CD4-positive, alpha-beta T cell treated with Interleukin-2 at 100 ng/mL for 4 hours (primary cell): ENCODE data around the gene PICK1.
"Not testable (repeated sequence)": the region's sequence is repeated elsewhere in the genome, so short reads cannot be mapped to it uniquely, and the experiment has no call there.

Experiments
- DNase-seq: peaks from one replicate; pipeline ENCODE4 v3.0.0-alpha.2; 2020; ENCODE audit warnings: low spot score

Gene PICK1

DNA sequence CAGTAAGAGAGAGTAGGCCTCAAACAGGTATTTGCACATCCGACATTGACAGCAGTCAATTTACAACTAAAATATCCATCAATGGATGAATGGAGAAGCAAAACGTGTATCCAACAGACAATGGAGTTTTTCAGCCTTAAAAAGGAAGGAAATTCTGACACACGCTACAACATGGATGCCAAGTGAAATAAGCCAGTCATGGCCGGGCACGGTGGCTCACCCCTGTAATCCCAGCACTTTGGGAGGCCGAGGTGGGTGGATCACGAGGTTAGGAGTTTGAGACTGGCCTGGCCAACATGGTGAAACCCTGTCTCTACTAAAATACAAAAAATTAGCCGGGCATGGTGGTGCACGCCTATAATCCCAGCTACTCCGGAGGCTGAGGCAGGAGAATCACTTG, 60.4 kb downstream of the PICK1 start:
- not testable (repeated sequence) for DNase-seq

DNA sequence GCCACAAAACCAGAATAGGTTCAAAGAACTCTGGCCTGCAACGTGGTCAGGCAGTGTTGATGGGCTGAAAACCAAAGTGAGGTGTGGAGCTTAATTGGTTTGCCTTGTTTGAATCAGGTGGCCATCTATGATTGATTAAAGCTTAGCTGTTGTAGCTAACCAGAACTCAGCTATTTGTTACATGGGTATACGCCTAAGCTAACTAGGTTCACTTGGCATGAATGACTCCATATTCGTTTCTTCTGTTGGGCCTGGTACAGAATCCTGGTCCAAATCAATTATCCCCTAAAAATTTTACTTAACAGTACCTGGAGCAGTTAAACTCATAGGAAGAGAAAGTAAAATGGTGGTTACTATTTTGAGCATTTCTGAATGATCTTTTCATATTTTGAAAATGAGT, 61.0 kb downstream of the PICK1 start:
- DNase-seq, result no peak

DNA sequence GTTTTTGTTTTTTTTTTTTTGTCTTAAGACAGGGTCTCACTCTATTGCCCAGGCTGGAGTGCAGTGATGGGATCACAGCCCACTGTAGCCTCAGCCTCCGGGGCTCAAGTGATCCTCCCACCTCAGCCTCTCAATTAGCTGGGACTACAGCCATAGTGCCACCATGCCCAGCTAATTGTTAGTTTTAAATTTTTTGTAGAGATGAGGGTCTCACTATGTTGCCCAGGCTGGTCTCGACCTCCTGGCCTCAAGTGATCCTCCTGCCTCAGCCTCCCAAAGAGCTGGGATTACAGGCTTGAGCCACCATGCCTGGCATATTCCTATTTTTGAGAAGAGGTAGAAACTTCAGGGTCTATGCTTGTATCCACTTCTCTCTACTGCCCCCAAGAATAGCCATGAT, 61.5 kb downstream of the PICK1 start:
- not testable (repeated sequence) for DNase-seq

DNA sequence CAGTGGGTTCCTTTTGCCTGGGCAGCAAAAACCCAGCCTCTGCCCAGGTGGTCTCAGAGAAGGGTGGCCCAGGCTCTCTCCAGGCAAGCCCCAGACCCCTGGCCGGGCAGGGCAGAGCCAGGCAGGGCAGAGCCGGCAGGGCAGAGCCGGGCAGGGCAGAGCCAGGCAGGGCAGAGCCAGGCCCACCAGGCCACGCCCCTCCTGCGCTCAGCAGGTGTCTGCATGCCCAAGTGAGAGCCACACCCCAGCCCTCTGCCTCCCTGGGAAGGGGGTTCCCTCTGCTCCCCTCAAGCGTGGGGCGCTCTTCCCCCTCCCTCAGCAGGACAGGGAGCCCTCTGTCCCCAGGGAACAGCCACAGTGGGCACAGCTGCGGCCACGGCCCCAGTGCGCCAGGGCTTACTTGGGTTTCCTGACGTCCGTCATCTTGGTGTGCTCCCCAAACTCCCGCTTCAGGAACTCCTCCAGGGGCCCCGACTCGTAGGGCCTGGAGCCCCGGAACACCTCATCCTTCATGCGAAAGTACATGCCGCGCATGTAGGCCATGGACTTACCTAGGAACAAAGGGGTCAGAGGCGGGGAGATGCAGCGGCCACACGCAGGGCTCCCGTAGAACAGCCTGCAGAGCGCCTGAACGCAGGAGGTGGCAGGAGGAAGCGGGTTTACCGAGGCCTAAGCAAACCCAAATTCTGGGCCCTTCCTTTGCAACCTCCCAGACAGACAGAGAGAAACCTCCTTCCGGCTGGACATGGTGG, 63.3 kb downstream of the PICK1 start:
- DNase-seq, result no peak

DNA sequence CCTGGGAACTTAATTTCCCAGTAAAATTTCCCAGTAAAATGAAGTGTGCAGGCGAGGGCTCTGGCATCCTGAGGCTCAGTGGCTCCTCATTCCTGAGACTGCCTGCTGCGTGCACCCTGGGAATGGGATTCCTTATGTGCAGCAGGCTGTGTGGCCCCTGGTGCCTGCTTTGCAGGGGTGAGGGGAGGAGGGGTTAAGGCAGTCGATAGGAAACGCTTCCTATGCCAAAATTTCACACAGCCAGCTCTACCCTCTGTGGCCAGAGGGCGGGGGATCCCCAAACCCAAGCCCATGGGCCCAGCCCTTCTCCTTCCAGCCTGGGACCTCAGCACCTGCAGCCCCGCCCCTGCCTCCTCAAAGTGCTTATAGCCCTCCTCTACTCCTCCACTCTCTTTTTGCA, 65.4 kb downstream of the PICK1 start:
- no peak for DNase-seq

DNA sequence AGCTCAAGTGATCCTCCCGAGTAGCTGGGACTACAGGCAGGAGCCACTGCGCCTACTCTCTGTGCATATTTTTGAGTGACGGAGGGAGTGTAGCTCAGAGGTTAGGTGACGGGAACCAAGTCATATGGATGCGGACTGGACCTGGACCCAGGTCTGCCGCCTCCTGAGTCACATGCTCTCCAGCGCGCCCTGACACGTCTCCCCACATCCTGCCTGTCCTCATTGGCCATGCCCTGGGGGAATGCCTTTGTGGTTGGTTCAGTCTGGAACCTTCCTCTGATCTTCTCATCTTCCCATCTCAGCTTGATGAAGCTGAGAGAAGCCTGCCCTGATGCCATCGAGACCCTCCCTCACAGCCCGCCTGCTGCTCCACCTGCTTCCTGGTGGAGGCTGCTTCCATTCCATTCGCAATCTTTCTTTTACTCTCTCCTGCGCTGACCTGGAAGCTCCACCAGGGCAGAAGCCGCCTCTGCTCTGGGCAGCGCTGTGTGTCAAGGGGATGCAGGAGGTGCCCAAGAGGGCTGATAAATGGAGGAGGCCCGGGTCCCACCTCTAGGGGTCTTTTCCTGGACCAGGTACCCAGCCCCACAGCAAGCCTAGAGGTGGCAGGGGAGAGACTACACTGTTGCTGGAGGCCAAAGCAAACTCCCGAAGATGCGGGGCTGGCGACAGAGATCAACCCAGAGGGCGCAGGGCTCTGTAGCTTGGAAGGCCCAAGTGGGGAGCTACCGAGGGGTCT, 67.2 kb downstream of the PICK1 start:
- no peak for DNase-seq

DNA sequence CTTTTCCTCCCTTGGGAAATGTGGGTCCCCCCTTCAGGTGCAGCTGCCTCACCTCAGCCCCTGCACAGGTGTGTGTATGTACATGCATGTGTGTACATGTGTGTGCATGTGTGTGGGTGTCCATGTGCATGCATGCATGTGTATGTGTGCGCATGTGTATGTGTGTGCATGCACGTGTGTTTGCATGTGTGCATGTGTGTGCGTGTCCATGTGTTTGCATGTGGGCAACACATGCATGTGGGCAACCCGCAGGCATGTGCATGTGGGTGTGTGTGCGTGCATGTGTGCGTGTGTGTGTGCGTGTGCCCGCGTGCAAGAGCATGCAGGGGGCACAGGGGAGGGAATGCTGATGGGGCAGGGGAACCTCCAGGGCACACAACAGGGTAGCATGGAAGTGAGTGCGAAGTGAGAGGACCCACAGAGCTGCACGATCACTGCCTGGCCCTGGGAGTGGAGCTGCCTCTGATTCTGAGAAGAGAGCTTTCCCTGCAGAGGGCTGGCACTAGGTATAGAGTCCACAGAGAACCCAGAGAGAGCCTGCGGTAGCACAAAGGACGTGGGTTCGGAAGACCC, 67.9 kb downstream of the PICK1 start:
- no peak for DNase-seq
